MCF 10A (cell line): ENCODE measurements around the gene DMRTA2. TPM values are rescaled to one million over a fixed set of nuclear protein-coding genes. Genes with fewer than 3 reads are reported as not detected.

Experiments used
- BruUV-seq: library from RNA; stranded (reverse); fragments of 400-500 nt; replicated peaks from 2 replicates; lab custom pipeline; 2021; lab: Mats Ljungman, UMichigan
- CTCF ChIA-PET: fragments of 300-600 bp; sonication (Branson Sonifier 250); formaldehyde crosslinking; extraction: SDS; loops from one replicate; lab custom pipeline; 2021; ENCODE audit warnings: antibody characterized with exemption, inconsistent platforms; lab: Yijun Ruan, JAX
- POLR2A ChIA-PET: fragments of 300-600, 350-650 bp; sonication (Branson Sonifier 250); formaldehyde crosslinking; extraction: SDS; loops from one replicate; lab custom pipeline; 2020; ENCODE audit warnings: antibody characterized with exemption, inconsistent platforms; lab: Yijun Ruan, JAX
- DNase-seq: peaks from one replicate; pipeline ENCODE4 v3.0.0-alpha.2; 2018; ENCODE audit not compliant: unreplicated experiment
- H3K27ac Mint-ChIP-seq: one replicate; pipeline ENCODE4 v1.8.0; 2022; ENCODE audit warnings: mild to moderate bottlenecking, low read depth, mixed read lengths; ENCODE audit not compliant: unreplicated experiment
- H3K27me3 Mint-ChIP-seq: one replicate; pipeline ENCODE4 v1.8.0; 2022; ENCODE audit warnings: mixed read lengths; ENCODE audit not compliant: insufficient read depth, unreplicated experiment
- H3K36me3 Mint-ChIP-seq: one replicate; pipeline ENCODE4 v1.8.0; 2022; ENCODE audit warnings: mild to moderate bottlenecking, moderate library complexity, mixed read lengths; ENCODE audit not compliant: insufficient read depth, unreplicated experiment
- H3K4me1 Mint-ChIP-seq: one replicate; pipeline ENCODE4 v1.8.0; 2022; ENCODE audit warnings: mixed read lengths; ENCODE audit not compliant: insufficient read depth, unreplicated experiment
- H3K4me3 Mint-ChIP-seq: one replicate; pipeline ENCODE4 v1.8.0; 2022; ENCODE audit warnings: mild to moderate bottlenecking, moderate library complexity, mixed read lengths; ENCODE audit not compliant: unreplicated experiment
- H3K9me3 Mint-ChIP-seq: one replicate; pipeline ENCODE4 v1.8.0; 2022; ENCODE audit warnings: mixed read lengths; ENCODE audit not compliant: unreplicated experiment
- CTCF ChIP-seq: fragments of 200-600 bp; IDR thresholded peaks from one replicate; pipeline ENCODE4 v1.8.0; 2022; ENCODE audit warnings: antibody characterized with exemption, mild to moderate bottlenecking; ENCODE audit not compliant: unreplicated experiment
- intact Hi-C: fragments of 100-400 bp; cut with micrococcal nuclease; formaldehyde crosslinking; loops from 2 replicates; pipeline ENCODE4 v1.14.1; 2022
- total RNA-seq: library from RNA; stranded (reverse); gene quantifications from 2 replicates; pipeline ENCODE4 v1.2.3, GENCODE V29; 2022

Gene DMRTA2
- total RNA-seq, 1 experiment from 2014 or later, result not detected

DNA sequence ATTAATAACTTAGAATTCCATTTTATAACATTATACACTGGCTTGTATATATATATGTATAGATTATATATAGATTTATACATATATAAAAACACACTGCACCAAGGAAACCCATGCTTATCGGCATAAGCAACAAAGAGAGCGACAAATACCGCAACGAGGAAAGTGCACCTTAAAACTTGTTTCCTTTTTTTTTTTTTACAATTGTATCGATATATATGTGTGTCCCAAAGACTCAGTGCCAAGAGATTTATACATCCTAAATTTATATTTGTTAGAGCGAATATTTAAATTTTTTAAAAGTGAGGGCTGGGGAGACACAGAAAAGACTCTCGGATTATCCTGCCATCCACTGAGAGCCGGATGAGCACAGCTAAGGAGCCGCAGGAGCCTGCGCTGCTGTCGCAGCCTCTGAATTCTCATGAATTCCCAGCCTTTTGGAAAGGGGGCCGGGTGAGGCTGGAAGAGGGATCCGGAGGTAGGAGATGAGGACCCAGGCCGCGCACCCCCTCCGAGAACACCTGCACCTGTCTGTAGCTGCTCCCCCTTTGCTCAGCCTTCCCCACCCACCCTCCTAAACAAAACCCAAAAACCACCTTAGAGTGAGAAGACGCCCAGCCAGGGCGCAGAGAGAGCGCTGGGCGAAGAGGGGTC, 5.2 kb downstream of the DMRTA2 start:
- BruUV-seq, result no TSS peak
- Mint-ChIP-seq H3K9me3 (peaks cover 22% of the 10 kb centered on the region), H3K27me3 (no peaks in the 10 kb centered on the region), H3K36me3 (peaks cover 7% of the 10 kb centered on the region), H3K4me3 (no peak overlapping the region), H3K27ac (no peak overlapping the region), H3K4me1 (no peaks in the 10 kb centered on the region)
- DNase-seq, result no peak
- TF ChIP-seq CTCF, result no peak
- ChIA-PET POLR2A (interaction anchor here (0.7 kb wide), 1 partner anchor 151 kb away, joined by 3 read pairs; no protein-coding TSS in a partner anchor), CTCF (interaction anchor here (0.7 kb wide), 1 partner anchor 317 kb away, joined by 3 read pairs; no protein-coding TSS in a partner anchor)
- intact Hi-C loops, result no loop called here

DNA sequence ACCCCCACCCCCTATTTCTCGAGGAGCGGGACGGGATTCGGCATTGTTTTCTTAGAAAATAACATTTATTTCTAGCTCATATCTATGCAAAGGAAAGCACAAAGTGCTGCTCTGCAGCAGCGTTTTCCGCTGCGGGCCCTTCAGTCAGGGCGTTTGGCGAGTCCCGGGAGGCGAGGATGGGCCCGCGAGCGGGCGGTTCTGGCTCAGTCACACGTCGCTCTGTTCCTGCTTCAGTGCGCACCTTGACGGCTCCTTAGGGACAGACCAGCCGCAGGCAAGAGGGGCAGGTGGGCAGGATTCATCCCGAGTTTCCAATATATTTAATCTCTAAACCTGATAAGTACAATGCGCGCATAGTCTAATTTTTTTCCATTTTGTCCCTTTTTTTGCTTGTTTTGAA, 5.7 kb downstream of the DMRTA2 start:
- no peak for DNase-seq
- intact Hi-C loops, result no loop called here
- Mint-ChIP-seq H3K9me3 (peaks cover 22% of the 10 kb centered on the region), H3K36me3 (peaks cover 7% of the 10 kb centered on the region), H3K4me1 (no peaks in the 10 kb centered on the region), H3K27me3 (no peaks in the 10 kb centered on the region), H3K27ac (no peak overlapping the region), H3K4me3 (no peak overlapping the region)
- ChIA-PET POLR2A (no interaction called here), CTCF (no interaction called here)
- TF ChIP-seq CTCF, result no peak
- no TSS peak for BruUV-seq

DNA sequence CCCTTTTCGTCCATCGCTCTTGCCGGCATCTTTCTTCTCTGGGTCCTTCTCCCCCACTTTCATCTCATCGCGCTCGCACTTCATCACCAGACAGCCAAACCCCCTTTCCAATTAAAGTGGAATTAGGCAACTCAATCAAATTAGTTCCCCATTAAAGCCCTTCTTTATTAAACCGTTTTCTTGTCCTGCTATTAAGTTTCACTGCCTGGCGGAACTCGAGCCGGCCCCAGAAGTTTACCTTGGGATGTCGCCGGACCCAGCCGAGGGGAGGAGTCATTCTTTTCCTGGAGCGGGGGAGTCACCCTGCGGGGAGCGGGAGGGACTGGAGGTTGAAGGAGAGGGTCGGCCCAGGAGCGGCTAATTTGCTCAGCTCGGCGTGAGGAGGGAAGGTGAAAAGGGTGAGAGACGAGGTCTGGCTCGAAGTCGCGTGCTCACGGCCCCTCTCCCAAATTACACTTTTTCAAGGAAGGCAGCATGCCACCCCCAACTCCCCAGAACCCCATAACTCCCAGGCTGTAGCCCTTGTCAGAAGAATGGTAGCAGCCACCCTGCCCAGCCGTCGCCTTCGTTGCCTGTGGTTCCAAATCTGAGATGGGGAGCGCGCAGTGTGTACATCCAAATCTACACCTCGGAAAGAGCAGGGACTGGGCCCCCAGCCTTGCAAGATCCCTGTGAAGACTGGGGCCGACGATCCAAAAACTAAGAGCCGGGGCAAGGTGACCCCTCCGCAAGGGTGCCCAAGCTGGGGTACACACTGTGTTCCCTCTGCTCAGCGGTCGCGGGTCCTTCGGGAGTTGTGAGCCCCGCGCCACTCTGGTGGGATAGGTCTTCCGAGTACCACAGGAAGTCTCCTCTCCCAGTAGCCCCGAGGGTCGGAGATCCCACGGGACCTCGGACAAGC, 6.4 kb downstream of the DMRTA2 start:
- no TSS peak for BruUV-seq
- no peak overlapping the region for H3K27ac Mint-ChIP-seq
- no peaks in the 10 kb centered on the region for H3K27me3 Mint-ChIP-seq
- peaks cover 22% of the 10 kb centered on the region for H3K9me3 Mint-ChIP-seq
- no peak overlapping the region for H3K4me3 Mint-ChIP-seq
- ChIA-PET POLR2A (no interaction called here), CTCF (no interaction called here)
- intact Hi-C loops, result no loop called here
- DNase-seq, result no peak
- H3K36me3 Mint-ChIP-seq, result peaks cover 7% of the 10 kb centered on the region
- H3K4me1 Mint-ChIP-seq, result no peaks in the 10 kb centered on the region
- no peak for TF ChIP-seq CTCF

- intact Hi-C loops, result no loop called here
- no peak overlapping the region for H3K27ac Mint-ChIP-seq
- H3K9me3 Mint-ChIP-seq, result peaks cover 22% of the 10 kb centered on the region
- no peaks in the 10 kb centered on the region for H3K4me1 Mint-ChIP-seq
- DNase-seq, result no peak
- no peak overlapping the region for H3K4me3 Mint-ChIP-seq
- TF ChIP-seq CTCF, result no peak
- H3K36me3 Mint-ChIP-seq, result peaks cover 7% of the 10 kb centered on the region
- H3K27me3 Mint-ChIP-seq, result no peaks in the 10 kb centered on the region
- CTCF ChIA-PET, result no interaction called here
- POLR2A ChIA-PET, result no interaction called here
- no TSS peak for BruUV-seq
Measured at GRCh38 chr1:50416150-50416527, 7.1 kb downstream of the DMRTA2 start.
